Left hindlimb (tissue), 1 donor: ENCODE measurements around the gene SEC23A.

Experiments used
- DNase-seq: peaks from one replicate; pipeline ENCODE4 v3.0.0-alpha.2; 2018

The SEC23A gene

GRCh38 chr14:38982837-38983236 is 120.2 kb downstream of the SEC23A start:
- DNase-seq = no peak

- no peak for DNase-seq
These were observed 120.8 kb downstream of the SEC23A start for GRCh38 chr14:38982278-38982677.
